Caco-2 (cell line): Measurements from ENCODE around the gene NMNAT3. TPM values are rescaled to one million over a fixed set of nuclear protein-coding genes. Genes with fewer than 3 reads are reported as not detected.

ENCODE experiments used
- BruUV-seq: library from RNA; stranded (reverse); fragments of 400-500 nt; replicated peaks from 2 replicates; lab custom pipeline; 2021; lab: Mats Ljungman, UMichigan
- CTCF ChIA-PET: fragments of 300-600 bp; sonication (Branson Sonifier 250); formaldehyde crosslinking; loops from one replicate; lab custom pipeline; 2022; ENCODE audit warnings: antibody characterized with exemption; lab: Charles Lee
- POLR2A ChIA-PET: fragments of 300-600 bp; sonication (Branson Sonifier 250); formaldehyde crosslinking; loops from one replicate; lab custom pipeline; 2022; ENCODE audit warnings: antibody characterized with exemption; lab: Charles Lee
- DNase-seq, 2 experiments: peaks; one replicate each; pipeline versions ENCODE4 v3.0.0 to v3.0.0-alpha.2; 2020 to 2022
- H3K27me3 ChIP-seq: replicated peaks from 2 replicates; pipeline ENCODE4 v1.6.0; 2011; ENCODE audit warnings: low read length; ENCODE audit not compliant: control insufficient read depth, insufficient read depth
- H3K36me3 ChIP-seq: 2 replicates; pipeline ENCODE4 v1.5.1; 2011; ENCODE audit warnings: low read length; ENCODE audit not compliant: control insufficient read depth, insufficient read depth
- H3K4me1 ChIP-seq: fragments of 250-450 bp; sonication (Bioruptor Pico); 2 replicates; pipeline ENCODE4 v1.5.1; 2020; ENCODE audit warnings: mild to moderate bottlenecking
- H3K4me3 ChIP-seq: 2 replicates; pipeline ENCODE4 v1.5.1; 2011; ENCODE audit warnings: low read depth, mild to moderate bottlenecking, control low read depth, low read length
- H3K9me3 ChIP-seq: fragments of 250-450 bp; sonication (Bioruptor Pico); 2 replicates; pipeline ENCODE4 v1.5.1; 2020; ENCODE audit warnings: mild to moderate bottlenecking, moderate library complexity
- H3K27ac Mint-ChIP-seq: one replicate; pipeline ENCODE4 v1.8.0; 2022; ENCODE audit warnings: mixed read lengths; ENCODE audit not compliant: unreplicated experiment
- H3K27me3 Mint-ChIP-seq: one replicate; pipeline ENCODE4 v1.8.0; 2022; ENCODE audit warnings: mixed read lengths; ENCODE audit not compliant: insufficient read depth, unreplicated experiment
- H3K36me3 Mint-ChIP-seq: one replicate; pipeline ENCODE4 v1.8.0; 2022; ENCODE audit warnings: mild to moderate bottlenecking, mixed read lengths; ENCODE audit not compliant: insufficient read depth, unreplicated experiment
- H3K4me1 Mint-ChIP-seq: one replicate; pipeline ENCODE4 v1.8.0; 2022; ENCODE audit warnings: low read depth, mixed read lengths; ENCODE audit not compliant: unreplicated experiment
- H3K4me3 Mint-ChIP-seq: one replicate; pipeline ENCODE4 v1.8.0; 2022; ENCODE audit warnings: mild to moderate bottlenecking, moderate library complexity, mixed read lengths; ENCODE audit not compliant: unreplicated experiment
- H3K9me3 Mint-ChIP-seq: one replicate; pipeline ENCODE4 v1.8.0; 2022; ENCODE audit warnings: mixed read lengths; ENCODE audit not compliant: unreplicated experiment
- CTCF ChIP-seq, 2 experiments: fragments of 200-600 bp in 1 of 2; IDR thresholded peaks; 1 replicate in 1 of 2; 2 replicates in 1 of 2; pipeline versions ENCODE4 v1.5.1 to v1.8.0; 2011 to 2022; ENCODE audit warnings: antibody characterized with exemption in 1 of 2, control low read depth in 1 of 2, inconsistent platforms in 1 of 2, low read depth in 1 of 2, low read length in 1 of 2, mild to moderate bottlenecking in 1 of 2, moderate library complexity in 1 of 2; ENCODE audit not compliant: insufficient read depth in 1 of 2, severe bottlenecking in 1 of 2, unreplicated experiment in 1 of 2
- intact Hi-C: fragments of 100-400 bp; cut with micrococcal nuclease; formaldehyde crosslinking; loops from one replicate; pipeline ENCODE4 v1.10.0; 2022; ENCODE audit not compliant: unreplicated experiment
- total RNA-seq: library from RNA; stranded (reverse); gene quantifications from 2 replicates; pipeline ENCODE4 v1.2.3, GENCODE V29; 2022

The NMNAT3 gene
- total RNA-seq, 1 experiment from 2014 or later: 17.6 TPM

GRCh38 chr3:139642996-139643395 lies 34.8 kb downstream of the NMNAT3 start:
- no peaks in the 10 kb centered on the region for H3K27me3 ChIP-seq
- ChIA-PET POLR2A (no interaction called here), CTCF (no interaction called here)
- intact Hi-C loops: no loop called here
- no peak overlapping the region for H3K4me3 Mint-ChIP-seq
- H3K4me1 Mint-ChIP-seq: peaks cover 9% of the 10 kb centered on the region
- no peak for TF ChIP-seq CTCF (IDR thresholded peaks at IDR 0.05; ENCODE audit: insufficient read depth in 1 of 2, low read depth in 1 of 2, low read length in 1 of 2, severe bottlenecking in 1 of 2, unreplicated experiment in 1 of 2)
- H3K9me3 Mint-ChIP-seq: no peaks in the 10 kb centered on the region
- H3K27ac Mint-ChIP-seq: no peak overlapping the region
- H3K36me3 ChIP-seq: no peaks in the 10 kb centered on the region
- no TSS peak for BruUV-seq
- peaks cover 4% of the 10 kb centered on the region; the same call in 1 of the 2 replicates for H3K4me1 ChIP-seq
- H3K27me3 Mint-ChIP-seq: no peaks in the 10 kb centered on the region
- no peaks in the 10 kb centered on the region for H3K9me3 ChIP-seq
- no peak overlapping the region for H3K4me3 ChIP-seq
- no peak for DNase-seq
- peaks cover 4% of the 10 kb centered on the region for H3K36me3 Mint-ChIP-seq

GRCh38 chr3:139640456-139640855 lies 37.3 kb downstream of the NMNAT3 start:
- no TSS peak for BruUV-seq
- H3K27ac Mint-ChIP-seq: no peak overlapping the region
- intact Hi-C loops: no loop called here
- H3K4me1 ChIP-seq: no peaks in the 10 kb centered on the region
- no peaks in the 10 kb centered on the region for H3K27me3 Mint-ChIP-seq
- ChIA-PET POLR2A (interaction anchor here (0.6 kb wide), 1 partner anchor 14 kb away, joined by 4 read pairs; no protein-coding TSS in a partner anchor), CTCF (no interaction called here)
- no peaks in the 10 kb centered on the region for H3K9me3 ChIP-seq
- peaks cover 9% of the 10 kb centered on the region for H3K4me1 Mint-ChIP-seq
- DNase-seq: no peak
- H3K4me3 ChIP-seq: no peak overlapping the region
- no peaks in the 10 kb centered on the region for H3K36me3 Mint-ChIP-seq
- H3K27me3 ChIP-seq: no peaks in the 10 kb centered on the region
- no peak overlapping the region for H3K4me3 Mint-ChIP-seq
- no peaks in the 10 kb centered on the region for H3K9me3 Mint-ChIP-seq
- no peaks in the 10 kb centered on the region for H3K36me3 ChIP-seq
- TF ChIP-seq CTCF (IDR thresholded peaks at IDR 0.05; ENCODE audit: insufficient read depth in 1 of 2, low read depth in 1 of 2, low read length in 1 of 2, severe bottlenecking in 1 of 2, unreplicated experiment in 1 of 2): no peak

- H3K4me1 Mint-ChIP-seq: peaks cover 9% of the 10 kb centered on the region
- H3K9me3 ChIP-seq: no peaks in the 10 kb centered on the region
- intact Hi-C loops: no loop called here
- no TSS peak for BruUV-seq
- no peaks in the 10 kb centered on the region for H3K9me3 Mint-ChIP-seq
- ChIA-PET CTCF (no interaction called here), POLR2A (interaction anchor here (0.5 to 0.6 kb wide), 2 partner anchors 14 to 16 kb away, joined by 3 to 4 read pairs; no protein-coding TSS in a partner anchor)
- DNase-seq: no peak
- H3K27ac Mint-ChIP-seq: no peak overlapping the region
- no peak overlapping the region for H3K4me3 Mint-ChIP-seq
- H3K27me3 ChIP-seq: no peaks in the 10 kb centered on the region
- no peak overlapping the region for H3K4me3 ChIP-seq
- H3K4me1 ChIP-seq: no peaks in the 10 kb centered on the region
- no peaks in the 10 kb centered on the region for H3K36me3 Mint-ChIP-seq
- no peaks in the 10 kb centered on the region for H3K27me3 Mint-ChIP-seq
- no peaks in the 10 kb centered on the region for H3K36me3 ChIP-seq
- no peak for TF ChIP-seq CTCF (IDR thresholded peaks at IDR 0.05; ENCODE audit: insufficient read depth in 1 of 2, low read depth in 1 of 2, low read length in 1 of 2, severe bottlenecking in 1 of 2, unreplicated experiment in 1 of 2)
Measured at GRCh38 chr3:139639662-139640061, 38.1 kb downstream of the NMNAT3 start.
